GM21576 (cell line): ENCODE results near the gene KNCN.

Source experiments
- ATAC-seq: cut with Tn5 transposase; IDR thresholded peaks from one replicate; pipeline ENCODE4 v1.9.1; 2021; ENCODE audit warnings: mild to moderate bottlenecking, moderate library complexity; ENCODE audit not compliant: unreplicated experiment

KNCN gene

DNA sequence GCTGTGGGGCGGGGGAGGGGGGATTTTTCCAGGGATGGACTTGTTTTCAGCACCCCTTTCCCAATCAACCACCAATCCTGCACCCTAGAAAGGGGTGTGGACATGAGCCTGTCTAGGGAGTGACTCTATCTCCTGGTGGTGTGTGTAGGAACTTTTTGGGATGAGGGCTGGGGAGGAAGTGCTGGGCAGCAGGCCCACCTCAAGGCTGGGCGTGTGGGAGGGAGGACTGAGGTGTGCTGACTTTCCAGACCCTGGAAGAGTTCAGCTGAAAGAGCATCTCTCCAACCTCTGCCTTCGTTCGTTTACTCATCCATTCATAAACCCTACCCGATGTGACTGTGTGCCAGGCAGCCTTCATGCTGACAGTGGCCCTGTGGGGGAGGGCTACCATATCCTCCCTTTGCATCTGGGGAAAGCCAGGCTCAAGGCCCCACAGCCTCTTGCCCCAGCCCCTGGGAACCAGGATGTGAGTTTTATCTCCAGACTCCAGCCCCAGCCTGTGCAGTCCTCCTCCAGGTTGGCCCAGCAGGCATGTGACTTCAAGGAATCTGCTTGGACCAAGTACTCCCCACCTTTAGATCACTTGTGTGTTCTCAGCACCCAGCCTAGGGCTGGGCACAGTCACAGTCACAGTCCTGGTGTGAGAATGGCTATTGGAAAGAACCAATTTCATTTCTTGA is 6.7 kb downstream of the KNCN start:
- no peak for ATAC-seq

DNA sequence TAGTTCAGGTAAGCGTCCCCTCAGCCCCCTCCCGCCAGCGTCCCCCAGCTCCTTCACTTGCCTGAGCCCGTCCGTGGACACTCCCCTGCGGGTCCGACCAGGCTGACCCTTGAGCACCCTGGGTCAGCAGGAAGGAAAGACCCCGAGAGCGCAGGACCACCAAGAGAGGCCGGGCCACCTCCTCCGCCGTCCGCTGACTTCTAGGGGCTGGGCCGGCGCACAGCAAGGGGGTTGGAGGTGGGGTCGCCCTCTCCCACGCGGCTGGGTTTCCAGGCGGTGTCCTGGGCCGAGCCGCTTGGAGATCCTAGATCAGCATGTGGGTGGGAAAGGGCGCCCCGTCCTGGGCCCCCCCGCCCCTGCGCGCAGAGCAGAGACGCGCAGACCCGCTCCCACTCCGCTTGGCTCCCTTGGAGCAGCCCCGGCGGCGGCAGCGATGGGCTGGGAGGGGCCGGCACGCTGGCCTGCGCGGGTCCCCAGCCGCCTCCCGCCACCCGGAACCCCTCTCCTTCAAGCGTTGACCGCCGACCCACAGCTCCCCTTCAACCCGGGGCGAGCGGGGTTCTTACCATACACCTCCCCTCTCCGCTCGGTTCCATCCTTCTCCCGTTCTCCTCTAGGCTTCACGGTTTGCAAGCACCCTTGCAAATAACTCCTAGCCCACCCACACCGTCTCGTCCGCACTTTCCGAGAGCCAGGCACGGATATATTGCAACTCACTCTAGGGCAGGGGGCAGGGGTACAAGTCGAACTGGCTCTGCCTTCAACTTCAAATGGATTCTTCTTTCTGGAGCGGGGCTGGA is 7.5 kb downstream of the KNCN start:
- no peak for ATAC-seq

DNA sequence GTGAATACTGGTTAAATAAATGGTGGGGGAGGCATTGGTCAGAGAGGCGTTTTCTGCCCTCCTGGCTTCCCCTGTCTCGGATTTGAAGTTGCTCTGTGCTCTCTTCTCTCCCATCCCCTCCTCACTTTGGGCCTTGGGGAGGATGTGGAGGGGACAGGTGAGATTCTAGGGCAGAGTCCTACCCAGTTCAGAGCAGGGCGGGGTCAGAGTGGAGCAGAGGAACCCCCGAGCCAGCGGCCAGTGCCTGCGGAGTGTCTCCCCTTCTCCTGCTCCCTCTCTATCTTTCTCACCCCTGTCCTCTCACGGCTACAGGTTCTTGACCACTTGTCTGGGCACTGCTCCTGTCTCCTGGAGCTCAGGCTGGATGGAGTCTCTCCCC is 8.1 kb downstream of the KNCN start:
- ATAC-seq: no peak

DNA sequence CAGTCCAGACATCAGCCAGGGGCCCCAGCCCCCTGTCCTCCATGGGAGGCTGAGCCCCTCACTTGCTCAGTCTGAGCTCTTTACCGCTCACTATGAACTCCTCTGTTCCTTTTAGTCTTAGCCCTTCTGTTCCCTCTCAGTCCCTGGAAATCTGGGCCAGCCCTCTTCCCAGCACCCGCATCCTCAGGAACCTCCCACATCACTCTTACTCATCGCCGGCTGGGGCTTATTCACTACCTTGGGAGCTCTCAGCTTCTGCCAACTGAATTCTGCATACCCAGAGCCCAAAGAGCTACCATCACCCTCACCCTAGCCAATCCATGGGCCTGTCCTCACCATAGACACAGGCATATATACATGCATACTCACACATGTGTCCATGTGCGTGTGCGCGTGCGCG is 11.5 kb downstream of the KNCN start:
- no peak for ATAC-seq

DNA sequence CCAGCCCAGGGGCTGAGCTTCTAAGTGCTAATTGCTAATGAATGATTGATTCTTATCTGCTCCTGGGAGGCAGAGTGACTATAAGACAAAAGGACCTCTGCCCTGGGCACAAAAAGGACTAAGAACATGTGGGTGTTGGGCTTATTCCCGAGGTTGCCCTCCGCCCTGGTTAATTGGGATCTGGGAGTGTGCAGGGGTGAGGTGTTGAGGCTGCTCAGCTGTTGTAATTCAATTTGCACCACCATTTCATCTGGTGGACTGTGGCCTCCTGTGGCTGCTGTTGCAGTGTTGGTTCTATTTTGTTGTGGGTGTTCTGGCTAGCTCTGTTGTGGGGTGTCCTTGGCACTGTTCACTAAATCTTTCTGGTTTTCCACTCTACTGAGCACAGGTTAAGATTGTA is 13.3 kb downstream of the KNCN start:
- no peak for ATAC-seq

DNA sequence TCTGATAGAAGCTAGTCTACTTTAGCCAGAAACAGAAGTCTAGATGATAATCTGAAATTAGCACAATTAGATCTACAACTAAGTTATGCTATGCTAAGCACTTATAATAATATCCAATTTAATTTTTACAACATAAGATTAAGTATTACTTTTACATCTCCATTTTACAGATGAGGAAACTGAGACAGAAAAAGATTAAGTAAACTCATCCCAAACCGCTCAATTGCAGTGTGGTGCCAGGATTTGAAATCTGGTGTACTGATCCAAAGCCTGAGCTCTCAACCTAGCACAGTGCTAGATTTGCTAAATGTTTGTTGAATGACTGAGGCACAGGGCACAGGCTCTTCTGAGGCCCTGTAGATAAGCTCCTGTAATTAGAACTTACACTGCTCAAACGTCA is 13.8 kb downstream of the KNCN start:
- ATAC-seq: no peak

DNA sequence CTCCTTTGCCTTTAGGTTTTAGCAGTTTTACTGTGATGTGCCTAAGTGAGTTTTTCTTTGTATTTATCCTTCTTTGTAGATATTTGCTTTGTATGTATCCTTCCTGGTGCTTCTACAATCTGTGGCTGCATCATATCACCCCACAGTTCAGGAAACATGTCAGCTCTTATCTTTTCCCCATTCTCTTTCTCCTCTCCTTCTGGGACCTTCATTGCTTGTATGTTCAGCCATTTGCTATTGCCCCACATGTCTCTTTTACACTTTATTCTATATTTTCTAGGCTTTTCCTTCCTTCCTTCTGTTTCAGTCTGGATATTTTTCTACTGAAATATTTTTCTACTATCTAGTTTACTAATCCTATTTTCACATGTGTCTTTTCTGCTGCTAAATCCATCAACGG is 14.9 kb downstream of the KNCN start:
- no peak for ATAC-seq

DNA sequence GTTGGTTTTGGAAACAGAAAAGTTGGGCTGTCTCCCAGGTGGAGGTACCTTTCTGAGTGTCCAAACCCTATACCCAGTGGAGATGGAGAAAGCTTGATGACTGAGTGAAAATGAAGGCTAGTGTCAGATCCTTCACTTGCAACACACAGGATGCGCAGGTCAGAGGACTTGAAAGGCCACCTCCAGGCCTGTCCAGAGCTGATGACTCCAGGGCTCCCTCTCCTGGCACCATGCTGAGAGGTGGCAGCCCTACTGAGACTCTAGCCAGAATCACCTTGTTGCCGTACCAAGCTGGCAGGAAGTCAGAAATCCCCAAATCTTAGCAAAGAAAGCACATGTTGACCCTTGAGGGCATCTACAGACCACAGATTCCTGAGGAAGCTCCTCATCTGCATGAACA is 16.4 kb downstream of the KNCN start:
- no peak for ATAC-seq

DNA sequence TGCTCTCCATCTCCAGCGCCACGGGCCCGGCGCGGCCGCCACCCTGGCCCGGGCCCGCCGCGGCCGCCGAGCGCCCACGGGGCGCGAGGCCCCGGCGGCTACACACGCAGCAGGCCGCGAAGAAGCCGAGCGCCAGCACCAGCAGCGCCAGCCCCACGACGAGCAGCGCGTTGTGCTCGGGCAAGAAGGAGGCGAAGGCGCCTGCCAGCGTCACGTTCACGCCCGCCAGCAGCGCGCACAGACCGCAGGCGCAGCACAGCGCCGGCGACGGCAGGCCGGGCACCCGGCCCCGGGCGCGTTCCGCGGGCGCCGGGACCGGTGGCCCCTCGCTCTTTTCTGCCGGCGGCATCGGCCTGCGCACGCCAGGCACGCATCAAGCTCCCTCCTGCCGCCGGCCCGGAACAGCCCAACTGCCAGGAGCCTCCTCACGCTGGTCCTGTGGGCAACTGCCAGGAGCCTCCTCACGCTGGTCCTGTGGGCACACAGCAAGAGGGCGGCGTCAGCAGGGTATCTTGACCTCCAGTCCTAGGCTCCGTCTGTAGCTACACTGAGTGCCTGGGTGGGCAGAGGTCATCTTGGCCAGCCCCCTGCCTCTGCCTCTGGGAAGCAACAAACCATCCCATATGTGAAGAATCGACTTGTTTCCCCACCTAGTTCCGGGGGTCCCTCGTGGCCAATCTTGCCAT is 18.1 kb downstream of the KNCN start:
- no peak for ATAC-seq

DNA sequence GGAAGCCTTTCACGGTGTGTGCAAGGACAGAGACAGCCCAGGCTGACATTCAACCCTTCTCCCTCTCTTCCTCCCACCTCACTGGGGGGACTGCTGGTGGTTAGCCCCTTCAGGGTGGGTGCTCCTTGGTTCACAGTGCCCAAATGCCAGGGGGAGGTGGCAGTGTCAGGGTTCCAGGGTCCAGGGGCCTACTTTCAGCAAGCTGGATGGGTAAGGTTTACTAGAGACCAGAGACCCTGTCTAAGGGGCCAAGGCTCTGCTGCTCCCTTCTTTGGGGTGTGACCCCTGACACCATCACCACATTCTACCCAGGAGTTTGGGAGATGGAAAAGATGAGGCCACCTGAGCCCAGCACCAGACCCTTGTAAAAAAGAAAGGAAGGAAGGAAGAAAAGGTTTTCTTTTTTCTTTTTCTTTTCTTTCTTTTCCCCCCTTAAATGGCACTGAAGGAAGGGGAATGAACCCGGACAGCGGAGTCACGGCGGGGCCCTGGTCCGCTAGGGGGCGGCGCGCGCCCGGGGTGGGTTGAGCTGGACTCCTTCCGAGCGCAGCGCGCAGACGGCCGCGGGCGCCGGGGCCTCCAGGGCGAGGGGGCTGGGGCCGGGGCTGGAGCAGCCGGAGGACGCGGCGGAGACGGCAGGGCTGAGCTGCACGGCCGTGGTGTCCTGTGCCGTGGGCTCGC is 18.8 kb downstream of the KNCN start:
- no peak for ATAC-seq

DNA sequence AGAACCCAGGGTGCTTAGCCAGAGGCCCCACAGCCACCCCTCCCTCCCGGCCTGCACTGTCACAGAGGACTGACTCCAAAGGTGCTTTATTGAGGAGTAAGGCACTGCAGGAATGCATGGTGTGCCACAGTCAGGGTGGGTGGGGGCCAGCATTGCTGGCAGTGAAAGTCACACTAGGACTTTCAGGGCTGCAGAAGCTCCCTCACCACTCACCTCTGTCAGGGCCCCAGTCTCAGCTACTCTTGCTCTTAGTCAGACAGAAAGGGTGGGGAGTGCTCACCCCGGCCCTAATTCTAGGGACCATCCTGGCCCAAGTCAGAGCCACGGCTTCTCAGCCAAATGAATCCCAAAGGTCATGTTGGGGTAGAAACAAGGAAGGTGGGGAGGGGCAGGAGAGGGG is 19.4 kb downstream of the KNCN start:
- no peak for ATAC-seq

DNA sequence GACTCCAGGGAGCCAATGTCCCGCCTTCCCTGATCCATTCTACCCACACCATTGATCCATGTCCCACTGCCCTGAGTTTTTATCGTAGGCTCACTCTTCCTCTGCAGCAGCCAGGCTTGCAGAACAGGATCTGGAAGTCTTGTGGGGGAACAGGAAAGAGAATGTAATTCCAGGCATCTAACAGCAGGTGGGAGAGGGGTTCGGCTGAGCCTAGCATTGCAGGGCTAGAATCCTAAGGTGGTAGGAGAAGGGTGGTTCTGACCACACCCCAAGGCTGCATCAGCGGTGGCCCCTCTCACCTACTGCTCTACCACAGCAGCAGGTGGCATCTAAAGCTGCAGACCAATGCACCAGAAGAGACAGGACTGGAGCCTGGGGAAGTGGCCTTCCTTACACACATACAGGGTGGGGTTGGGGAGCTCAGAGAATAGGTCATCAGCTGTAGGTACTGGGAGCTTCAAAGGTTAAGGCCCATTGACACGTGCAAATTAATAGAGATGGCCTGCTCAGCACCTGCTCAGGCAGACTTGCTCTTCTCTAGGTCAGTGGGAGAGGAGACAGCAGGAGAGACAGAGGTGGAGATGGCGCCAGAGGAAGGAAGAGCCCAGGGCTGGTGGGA is 20.5 kb downstream of the KNCN start:
- no peak for ATAC-seq

DNA sequence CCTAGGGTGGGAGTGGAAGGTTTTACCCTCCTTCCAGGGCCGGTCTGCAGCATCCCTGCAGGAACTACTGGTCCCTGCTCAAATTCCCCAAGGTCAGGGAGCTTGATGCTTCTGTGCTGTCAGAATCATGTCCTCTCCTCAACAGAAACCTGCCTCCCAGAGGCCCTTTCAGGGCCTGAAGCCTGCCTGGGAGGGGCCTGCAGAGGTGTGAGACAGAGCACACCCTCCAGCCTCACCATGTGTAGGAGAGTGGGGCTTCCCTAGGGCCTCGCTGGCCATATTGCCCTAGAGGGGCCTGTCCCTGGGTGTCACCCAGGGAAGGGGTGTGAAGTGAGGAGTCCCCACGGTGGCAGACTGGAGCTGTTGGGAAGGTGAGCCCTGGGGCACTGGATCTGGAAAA is 21.1 kb downstream of the KNCN start:
- ATAC-seq: no peak

DNA sequence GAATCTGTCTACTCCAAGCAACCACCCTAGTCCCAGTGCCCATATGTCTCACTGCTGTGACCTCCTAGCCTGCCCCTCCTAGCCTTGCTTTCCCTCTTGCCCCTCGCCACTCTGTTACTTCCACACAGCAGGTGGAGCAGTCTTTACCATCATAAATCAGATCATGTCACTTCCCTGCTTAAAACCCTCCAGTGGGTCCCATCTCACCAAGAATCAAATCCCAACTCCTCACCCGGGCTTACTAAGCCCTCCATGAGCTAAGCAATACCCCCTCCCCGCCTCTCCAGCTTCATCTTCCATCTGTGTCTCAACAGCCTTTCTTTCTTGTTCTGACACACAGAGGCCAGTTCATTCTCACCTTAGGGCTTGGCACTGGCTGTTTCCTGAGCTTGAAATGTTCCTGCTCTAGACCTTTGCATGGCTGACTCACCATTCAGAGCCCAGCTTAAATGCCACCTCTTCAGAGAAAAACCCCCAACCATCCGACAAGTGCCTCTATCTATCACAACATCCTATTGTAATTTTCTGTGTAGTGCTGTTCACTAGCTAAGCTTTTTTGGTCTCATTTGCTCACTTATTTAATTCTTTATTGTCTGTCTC is 22.3 kb downstream of the KNCN start:
- ATAC-seq: no peak

DNA sequence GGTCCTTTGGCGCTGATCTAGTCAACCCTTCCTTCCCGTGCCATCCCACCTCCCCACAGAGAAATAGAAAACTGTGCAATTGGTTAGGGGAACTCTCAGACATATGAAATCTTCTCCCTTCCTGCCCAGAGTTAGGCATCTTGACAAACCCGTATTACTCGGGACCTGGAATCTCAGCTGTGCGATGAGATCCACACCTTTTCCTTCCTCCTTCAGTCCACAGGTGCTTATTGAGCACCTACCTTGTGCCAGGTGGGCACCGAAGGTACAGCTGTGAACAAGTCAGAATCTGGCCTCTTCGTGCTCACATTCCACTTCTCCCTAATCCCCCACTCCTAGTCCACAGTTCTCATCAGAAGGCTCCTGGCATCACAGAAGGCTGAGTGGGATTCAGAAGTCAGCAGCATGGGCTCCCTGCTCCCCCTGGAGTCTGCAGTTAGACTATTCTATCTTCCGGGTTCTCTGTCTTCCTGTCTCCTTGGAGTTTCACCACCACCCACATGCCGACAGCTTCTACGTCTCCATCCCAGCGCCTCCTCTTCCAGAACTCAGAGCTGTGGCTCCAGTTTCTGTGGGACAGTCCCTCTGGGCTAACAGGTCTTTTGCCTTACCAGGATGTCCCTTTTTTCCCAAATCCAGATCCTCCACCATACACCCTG is 23.0 kb downstream of the KNCN start:
- ATAC-seq: no peak

DNA sequence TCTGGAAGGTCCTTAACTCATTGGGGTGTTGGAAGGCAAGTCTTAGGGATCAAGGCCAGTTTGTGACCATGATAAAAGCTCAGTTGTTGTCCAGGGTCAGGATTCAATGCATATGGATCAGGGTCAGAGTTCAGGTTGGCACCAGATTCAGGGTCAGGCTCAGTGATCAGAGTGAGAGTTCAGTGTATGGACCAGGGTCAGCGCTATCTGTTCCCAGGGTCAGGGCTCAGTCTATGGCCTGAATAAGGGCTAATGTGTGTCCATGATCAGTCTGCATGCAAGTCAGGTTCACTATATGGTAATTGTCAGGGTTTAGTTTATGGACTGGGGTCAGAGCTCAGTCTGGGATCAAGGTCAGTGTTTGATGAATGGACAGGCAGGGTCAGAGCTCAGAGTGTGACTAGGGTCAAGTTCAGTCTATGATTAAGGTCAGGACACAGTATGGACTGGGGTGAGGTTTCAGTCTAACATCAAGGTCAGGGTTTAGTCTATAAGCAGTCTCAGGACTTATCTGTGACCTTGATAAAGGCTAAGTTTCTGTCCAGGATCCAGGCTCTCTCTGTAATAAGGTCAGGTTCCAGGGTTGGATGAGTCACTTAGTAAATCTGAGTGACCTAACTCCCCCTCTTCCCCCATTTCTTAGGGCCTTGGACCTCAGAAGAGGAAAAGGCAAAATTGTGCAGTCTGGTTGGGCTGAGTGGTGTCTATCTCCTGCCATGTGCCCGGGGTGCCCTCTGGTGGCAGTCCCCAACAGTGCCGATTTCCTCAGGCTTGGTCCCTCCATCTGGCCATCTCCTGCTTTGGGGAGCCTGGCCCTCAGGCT is 23.8 kb downstream of the KNCN start:
- ATAC-seq: no peak

DNA sequence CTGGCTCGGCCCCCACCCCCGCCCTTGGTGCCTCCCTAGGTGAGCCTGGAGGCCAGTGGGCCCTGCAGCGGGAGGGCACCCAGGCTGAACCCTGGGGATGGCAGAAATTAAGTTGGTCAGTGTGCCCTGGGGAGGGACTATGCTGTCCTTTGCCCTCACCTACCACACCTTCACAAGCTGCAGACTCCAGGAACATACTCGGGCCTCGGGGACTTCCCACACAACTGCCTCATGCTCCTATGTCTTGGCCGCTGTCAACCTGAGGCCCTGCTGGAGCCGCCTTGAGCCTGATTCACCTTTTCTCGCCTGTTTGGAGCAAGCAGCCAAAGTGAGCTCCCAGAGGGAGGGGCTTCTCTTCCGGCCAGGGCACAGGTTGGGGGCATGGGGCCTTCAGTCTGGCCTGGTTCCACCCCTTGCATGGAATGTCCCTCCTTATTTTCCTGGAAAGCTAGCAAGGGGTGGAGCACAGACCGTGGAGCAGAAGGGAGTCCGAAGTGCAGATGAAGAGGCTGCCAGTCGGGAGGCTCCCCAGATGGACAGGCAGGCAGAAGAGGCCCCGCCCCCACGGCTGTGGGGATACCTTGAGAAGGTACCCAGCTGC is 24.7 kb downstream of the KNCN start:
- no peak for ATAC-seq

DNA sequence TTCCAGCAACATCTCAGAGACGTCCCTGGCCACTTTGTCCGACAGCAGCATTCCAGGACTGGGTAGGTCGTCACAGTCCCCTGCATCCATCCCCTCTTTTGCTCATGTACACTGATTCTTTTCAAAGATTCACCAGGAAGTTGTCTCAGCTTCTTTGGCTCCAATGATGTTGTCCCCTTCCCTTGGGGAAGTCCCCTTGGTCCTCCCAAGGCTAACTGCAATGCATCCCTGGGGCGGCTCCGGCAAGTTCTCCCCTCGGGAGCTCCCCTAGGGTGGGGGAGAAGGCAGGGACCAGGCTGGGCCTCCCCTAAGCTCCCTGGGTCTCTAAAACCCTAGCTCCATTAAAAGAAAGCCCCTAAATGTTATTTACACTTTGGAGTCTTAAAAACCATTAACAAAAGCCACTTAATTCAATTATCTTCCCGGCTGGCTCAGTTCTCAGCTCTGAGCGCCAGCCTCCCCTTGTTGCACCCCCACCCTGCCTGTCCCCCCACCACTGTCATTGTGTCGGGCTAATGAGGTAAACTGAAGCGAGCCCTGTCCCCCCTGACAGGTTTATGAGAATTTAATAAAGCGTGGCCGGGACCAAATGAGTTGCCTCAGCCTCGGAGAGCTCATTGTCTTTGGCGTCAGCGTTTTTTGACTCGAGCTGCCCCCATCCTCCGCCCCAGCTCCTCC is 25.3 kb downstream of the KNCN start:
- no peak for ATAC-seq
